Suprapubic skin (tissue), 3 donors: Measurements from ENCODE around the gene CERS3.

Experiments used
- CTCF ChIP-seq, 2 donors: fragments of 200-600 bp in 1 of 2; fragments of 450-650 bp in 1 of 2; sonication (generic) in 1 of 2; IDR thresholded peaks; one replicate each; pipeline ENCODE4 v1.5.1; 2016 to 2019; ENCODE audit warnings: antibody characterized with exemption in 2 of 2, mild to moderate bottlenecking in 1 of 2, moderate library complexity in 1 of 2
- EP300 ChIP-seq: sonication (generic); formaldehyde crosslinking; IDR thresholded peaks from one replicate; pipeline ENCODE4 v1.6.1; 2017; ENCODE audit warnings: antibody characterized with exemption
- POLR2A ChIP-seq, 2 donors: fragments of 450-650 bp; IDR thresholded peaks; one replicate each; pipeline ENCODE4 v1.6.1; 2017; ENCODE audit warnings: antibody characterized with exemption in 2 of 2, mild to moderate bottlenecking in 2 of 2, moderate library complexity in 2 of 2

- TF ChIP-seq POLR2A (IDR thresholded peaks at IDR 0.05) = no peak
- TF ChIP-seq EP300 = no peak
- TF ChIP-seq CTCF (IDR thresholded peaks at IDR 0.05) = no peak
Observed at GRCh38 chr15:100463515-100463914, 65.2 kb downstream of the CERS3 start.
